ENCODE data around the gene BCDIN3D. TPM values are rescaled to one million over a fixed set of nuclear protein-coding genes. Genes with fewer than 3 reads are reported as not detected.
A peak's percentile ranks its signal among the peaks of the same experiment; 100 is the strongest.

Gene BCDIN3D
- total and polyA plus RNA-seq, 9 of the 15 experiments (the other 6 are each of a cell fraction or from before 2014, with no cell fraction given): 3.7 to 6.9 (median 5.6) TPM

DNA sequence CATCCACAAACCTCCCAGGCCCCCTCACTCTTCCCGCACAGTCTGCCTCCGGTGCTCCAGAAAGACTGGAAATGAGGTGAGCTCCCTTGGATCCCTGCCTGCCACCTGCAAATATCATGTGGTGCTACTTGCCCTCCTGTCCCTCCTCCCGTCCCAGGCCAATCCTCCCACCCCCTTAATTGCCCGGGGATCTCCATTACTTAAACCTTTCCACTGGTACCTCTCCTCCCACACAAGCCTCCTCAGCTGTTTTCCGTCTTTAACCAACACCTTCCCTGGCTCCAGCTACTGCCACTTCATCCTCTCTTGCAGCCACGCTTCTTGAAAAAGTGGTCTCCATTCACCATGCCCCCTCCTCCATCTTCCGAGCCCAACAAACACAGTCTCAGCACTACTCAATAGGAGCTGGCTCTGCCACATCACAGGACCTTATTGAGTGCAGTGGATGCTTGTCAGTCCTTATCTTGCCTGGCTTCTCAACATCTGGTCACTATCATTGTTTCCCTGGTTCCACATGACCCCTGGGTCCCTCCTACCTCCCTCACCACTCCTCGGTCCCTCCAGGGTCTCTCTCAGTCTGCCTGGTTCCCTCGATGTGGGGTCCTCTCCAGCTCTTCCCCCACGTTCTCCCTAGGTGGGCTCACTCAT, 49.3 kb upstream of the BCDIN3D start (continued):
- peak in 1 of 2 experiments; percentile 67; a peak in 2 of 4 replicates for TF ChIP-seq RCOR1 (IDR thresholded peaks at IDR 0.05; ENCODE audit: borderline replicate concordance in 1 of 2, low read depth in 2 of 2, low read length in 2 of 2)
- TF ChIP-seq, protein P1, sequence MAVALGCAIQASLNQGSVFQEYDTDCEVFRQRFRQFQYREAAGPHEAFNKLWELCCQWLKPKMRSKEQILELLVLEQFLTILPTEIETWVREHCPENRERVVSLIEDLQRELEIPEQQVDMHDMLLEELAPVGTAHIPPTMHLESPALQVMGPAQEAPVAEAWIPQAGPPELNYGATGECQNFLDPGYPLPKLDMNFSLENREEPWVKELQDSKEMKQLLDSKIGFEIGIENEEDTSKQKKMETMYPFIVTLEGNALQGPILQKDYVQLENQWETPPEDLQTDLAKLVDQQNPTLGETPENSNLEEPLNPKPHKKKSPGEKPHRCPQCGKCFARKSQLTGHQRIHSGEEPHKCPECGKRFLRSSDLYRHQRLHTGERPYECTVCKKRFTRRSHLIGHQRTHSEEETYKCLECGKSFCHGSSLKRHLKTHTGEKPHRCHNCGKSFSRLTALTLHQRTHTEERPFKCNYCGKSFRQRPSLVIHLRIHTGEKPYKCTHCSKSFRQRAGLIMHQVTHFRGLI (CRISPR knock-in tag; IDR thresholded peaks at IDR 0.05): no peak
- TF ChIP-seq FOSL1 (tag; conservative IDR thresholded peaks at IDR 0.05): 0 out of 2 replicates have a peak, but pooled peaks have one; percentile 18
- no peak for TF ChIP-seq NR2C1 (IDR thresholded peaks at IDR 0.05)
- no peak for TF ChIP-seq NR2C1 (tag; IDR thresholded peaks at IDR 0.05)
- TF ChIP-seq MITF (IDR thresholded peaks at IDR 0.05): peak; percentile 52; the same call in 1 of the 2 replicates
- TF ChIP-seq PML (IDR thresholded peaks at IDR 0.05; ENCODE audit: low read length): 0 out of 2 replicates have a peak, but pooled peaks have one; percentile 25
- TF ChIP-seq SMARCC2 (IDR thresholded peaks at IDR 0.05; ENCODE audit: low read depth): no peak
- peak; percentile 24 for TF ChIP-seq MEIS2 (IDR thresholded peaks at IDR 0.05; ENCODE audit: partially characterized antibody)
- no peak for TF ChIP-seq ZNF586 (CRISPR knock-in tag; conservative IDR thresholded peaks at IDR 0.05)
- TF ChIP-seq, protein P2, sequence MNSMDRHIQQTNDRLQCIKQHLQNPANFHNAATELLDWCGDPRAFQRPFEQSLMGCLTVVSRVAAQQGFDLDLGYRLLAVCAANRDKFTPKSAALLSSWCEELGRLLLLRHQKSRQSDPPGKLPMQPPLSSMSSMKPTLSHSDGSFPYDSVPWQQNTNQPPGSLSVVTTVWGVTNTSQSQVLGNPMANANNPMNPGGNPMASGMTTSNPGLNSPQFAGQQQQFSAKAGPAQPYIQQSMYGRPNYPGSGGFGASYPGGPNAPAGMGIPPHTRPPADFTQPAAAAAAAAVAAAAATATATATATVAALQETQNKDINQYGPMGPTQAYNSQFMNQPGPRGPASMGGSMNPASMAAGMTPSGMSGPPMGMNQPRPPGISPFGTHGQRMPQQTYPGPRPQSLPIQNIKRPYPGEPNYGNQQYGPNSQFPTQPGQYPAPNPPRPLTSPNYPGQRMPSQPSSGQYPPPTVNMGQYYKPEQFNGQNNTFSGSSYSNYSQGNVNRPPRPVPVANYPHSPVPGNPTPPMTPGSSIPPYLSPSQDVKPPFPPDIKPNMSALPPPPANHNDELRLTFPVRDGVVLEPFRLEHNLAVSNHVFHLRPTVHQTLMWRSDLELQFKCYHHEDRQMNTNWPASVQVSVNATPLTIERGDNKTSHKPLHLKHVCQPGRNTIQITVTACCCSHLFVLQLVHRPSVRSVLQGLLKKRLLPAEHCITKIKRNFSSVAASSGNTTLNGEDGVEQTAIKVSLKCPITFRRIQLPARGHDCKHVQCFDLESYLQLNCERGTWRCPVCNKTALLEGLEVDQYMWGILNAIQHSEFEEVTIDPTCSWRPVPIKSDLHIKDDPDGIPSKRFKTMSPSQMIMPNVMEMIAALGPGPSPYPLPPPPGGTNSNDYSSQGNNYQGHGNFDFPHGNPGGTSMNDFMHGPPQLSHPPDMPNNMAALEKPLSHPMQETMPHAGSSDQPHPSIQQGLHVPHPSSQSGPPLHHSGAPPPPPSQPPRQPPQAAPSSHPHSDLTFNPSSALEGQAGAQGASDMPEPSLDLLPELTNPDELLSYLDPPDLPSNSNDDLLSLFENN (IDR thresholded peaks at IDR 0.05; ENCODE audit: low read depth in 2 of 2, low read length in 2 of 2): peak in 1 of 2 experiments; percentile 21; a peak in 1 of 4 replicates
- peak; percentile 60; the same call in 1 of the 2 replicates for TF ChIP-seq KLF16 (IDR thresholded peaks at IDR 0.05)
- TF ChIP-seq, protein P3, sequence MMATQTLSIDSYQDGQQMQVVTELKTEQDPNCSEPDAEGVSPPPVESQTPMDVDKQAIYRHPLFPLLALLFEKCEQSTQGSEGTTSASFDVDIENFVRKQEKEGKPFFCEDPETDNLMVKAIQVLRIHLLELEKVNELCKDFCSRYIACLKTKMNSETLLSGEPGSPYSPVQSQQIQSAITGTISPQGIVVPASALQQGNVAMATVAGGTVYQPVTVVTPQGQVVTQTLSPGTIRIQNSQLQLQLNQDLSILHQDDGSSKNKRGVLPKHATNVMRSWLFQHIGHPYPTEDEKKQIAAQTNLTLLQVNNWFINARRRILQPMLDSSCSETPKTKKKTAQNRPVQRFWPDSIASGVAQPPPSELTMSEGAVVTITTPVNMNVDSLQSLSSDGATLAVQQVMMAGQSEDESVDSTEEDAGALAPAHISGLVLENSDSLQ (IDR thresholded peaks at IDR 0.05): peak; percentile 73
- peak; percentile 91 for TF ChIP-seq CTBP1 (IDR thresholded peaks at IDR 0.05; ENCODE audit: borderline replicate concordance)
- TF ChIP-seq ZNF263 (CRISPR knock-in tag; IDR thresholded peaks at IDR 0.05; ENCODE audit: borderline replicate concordance): peak; percentile 82
- peak in 1 of 2 experiments; percentile 28; a peak in 1 of 4 replicates for TF ChIP-seq HDAC1 (IDR thresholded peaks at IDR 0.05)
- peak; percentile 83 for TF ChIP-seq TAL1 (IDR thresholded peaks at IDR 0.05)
- TF ChIP-seq ZNF134 (CRISPR knock-in tag; conservative IDR thresholded peaks at IDR 0.05): 0 out of 2 replicates have a peak, but pooled peaks have one; percentile 19
- peak; percentile 73; the same call in 1 of the 2 replicates for TF ChIP-seq ZNF239 (CRISPR knock-in tag; IDR thresholded peaks at IDR 0.05)
- TF ChIP-seq MTA2 (IDR thresholded peaks at IDR 0.05; ENCODE audit: low read depth): peak; percentile 80
- TF ChIP-seq, protein P4, sequence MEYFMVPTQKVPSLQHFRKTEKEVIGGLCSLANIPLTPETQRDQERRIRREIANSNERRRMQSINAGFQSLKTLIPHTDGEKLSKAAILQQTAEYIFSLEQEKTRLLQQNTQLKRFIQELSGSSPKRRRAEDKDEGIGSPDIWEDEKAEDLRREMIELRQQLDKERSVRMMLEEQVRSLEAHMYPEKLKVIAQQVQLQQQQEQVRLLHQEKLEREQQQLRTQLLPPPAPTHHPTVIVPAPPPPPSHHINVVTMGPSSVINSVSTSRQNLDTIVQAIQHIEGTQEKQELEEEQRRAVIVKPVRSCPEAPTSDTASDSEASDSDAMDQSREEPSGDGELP (CRISPR knock-in tag; IDR thresholded peaks at IDR 0.05; ENCODE audit: borderline replicate concordance): peak; percentile 55; the same call in 1 of the 2 replicates
